RWPE1 (cell line): ENCODE measurements around the gene FIS1.
"Not testable (repeated sequence)": the region's sequence is repeated elsewhere in the genome, so short reads cannot be mapped to it uniquely, and the experiment has no call there.

Experiments used
- CTCF ChIA-PET: fragments of 350-600 bp; sonication (Branson Sonifier 250); formaldehyde crosslinking; extraction: SDS; loops from one replicate; lab custom pipeline; 2021; lab: Yijun Ruan, JAX
- POLR2A ChIA-PET: fragments of 400-600 bp; formaldehyde crosslinking; extraction: SDS; loops from one replicate; lab custom pipeline; 2020; ENCODE audit warnings: antibody characterized with exemption; ENCODE audit not compliant: low non-redundant PET; lab: Yijun Ruan, JAX
- DNase-seq: peaks from one replicate; pipeline ENCODE4 v3.0.0; 2012; ENCODE audit warnings: low spot score
- H3K27ac ChIP-seq: fragments of 450-650 bp; 2 replicates; pipeline ENCODE4 v1.5.1; 2017
- CTCF ChIP-seq: fragments of 450-650 bp; conservative IDR thresholded peaks from 2 replicates; pipeline ENCODE4 v1.5.1; 2017; ENCODE audit warnings: low read depth, mild to moderate bottlenecking

Gene FIS1

GRCh38 chr7:101207459-101207858 is 37.4 kb downstream of the FIS1 start:
- no peak for TF ChIP-seq CTCF
- H3K27ac ChIP-seq = peak overlapping the region; percentile 53
- ChIA-PET POLR2A (no interaction called here), CTCF (no interaction called here)
- DNase-seq = no peak

GRCh38 chr7:101206665-101207042 is 38.2 kb downstream of the FIS1 start:
- DNase-seq = no peak
- H3K27ac ChIP-seq = peak overlapping the region; percentile 53; the same call in 1 of the 2 replicates
- CTCF ChIA-PET = no interaction called here
- TF ChIP-seq CTCF = no peak
- POLR2A ChIA-PET = no interaction called here

GRCh38 chr7:101205901-101206664 is 38.8 kb downstream of the FIS1 start:
- DNase-seq = no peak
- no peak for TF ChIP-seq CTCF
- 0 out of 2 replicates have a peak overlapping the region, but pooled peaks have one; percentile 1 for H3K27ac ChIP-seq
- ChIA-PET CTCF (interaction anchor here (0.5 kb wide), 1 partner anchor 62 kb away, joined by 6 read pairs; no protein-coding TSS in a partner anchor), POLR2A (interaction anchor here (0.7 kb wide), 1 partner anchor 23 kb away, joined by 3 read pairs; no protein-coding TSS in a partner anchor)

GRCh38 chr7:101203740-101204738 is 40.8 kb downstream of the FIS1 start:
- H3K27ac ChIP-seq, POLR2A ChIA-PET, DNase-seq: not testable (repeated sequence)
- CTCF ChIA-PET = interaction anchor here (0.7 to 1.4 kb wide), 4 partner anchors 11 to 323 kb away, joined by 3 to 5 read pairs (median 3); no protein-coding TSS in a partner anchor

- DNase-seq = no peak
- no peak for TF ChIP-seq CTCF
- no peak overlapping the region for H3K27ac ChIP-seq
- ChIA-PET CTCF (interaction anchor here (0.5 kb wide), 1 partner anchor 43 kb away, joined by 4 read pairs; no protein-coding TSS in a partner anchor), POLR2A (no interaction called here)
Observed at GRCh38 chr7:101202603-101202918, 42.3 kb downstream of the FIS1 start.

- no peak overlapping the region for H3K27ac ChIP-seq
- CTCF ChIA-PET = interaction anchor here (0.5 to 2.1 kb wide), 3 partner anchors 44 to 307 kb away, joined by 3 to 5 read pairs (median 4); partner anchors contain the start of gene ACHE
- POLR2A ChIA-PET = no interaction called here
Observed at GRCh38 chr7:101201695-101202602, 42.9 kb downstream of the FIS1 start.

More at GRCh38 chr7:101201695-101202602, 42.9 kb downstream of the FIS1 start:
- no peak for DNase-seq
- no peak for TF ChIP-seq CTCF
